NCI-H128 (cell line): ENCODE measurements around the gene RPS6KB2.
"Not testable (repeated sequence)": the region's sequence is repeated elsewhere in the genome, so short reads cannot be mapped to it uniquely, and the experiment has no call there.

Source experiments
- DNase-seq: peaks from one replicate; lab custom pipeline; 2025; ENCODE audit not compliant: unreplicated experiment; lab: John Stamatoyannopoulos, UW

Gene RPS6KB2

DNA sequence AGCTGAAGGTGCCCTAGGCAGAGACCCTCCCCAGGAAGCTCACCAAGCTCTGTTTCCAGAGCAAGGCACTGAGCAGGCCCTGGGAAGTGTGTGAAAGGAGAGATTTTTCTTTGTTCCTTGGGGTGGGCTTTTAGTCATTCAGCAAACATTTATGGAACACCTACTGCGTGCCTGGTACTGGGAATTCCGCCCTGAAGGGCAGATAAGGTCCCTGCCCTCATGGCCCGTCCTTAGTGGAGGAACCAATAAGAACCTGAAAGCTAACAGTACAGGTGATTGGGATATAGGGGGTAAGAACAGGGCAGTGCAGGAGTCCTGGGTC lies 36.9 kb downstream of the RPS6KB2 start:
- no peak for DNase-seq

DNA sequence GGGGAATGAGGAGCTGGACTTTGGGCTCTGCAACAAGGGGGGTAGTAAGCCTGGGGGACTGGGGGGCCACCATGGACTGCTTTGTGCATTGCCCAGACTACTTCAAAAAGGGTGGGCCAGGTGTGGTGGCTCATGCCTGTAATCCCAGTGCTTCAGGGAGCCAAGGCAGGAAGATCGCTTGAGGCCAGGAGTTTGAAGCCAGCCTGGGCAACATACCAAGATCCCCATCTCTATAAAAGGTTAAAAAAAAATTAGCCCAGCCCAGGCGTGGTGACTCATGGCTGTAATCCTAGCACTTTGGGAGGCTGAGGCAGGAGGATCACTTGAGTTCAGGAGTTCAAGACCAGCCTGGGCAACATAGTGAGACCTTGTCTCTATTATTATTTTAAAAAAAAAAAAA lies 37.2 kb downstream of the RPS6KB2 start:
- not testable (repeated sequence) for DNase-seq

DNA sequence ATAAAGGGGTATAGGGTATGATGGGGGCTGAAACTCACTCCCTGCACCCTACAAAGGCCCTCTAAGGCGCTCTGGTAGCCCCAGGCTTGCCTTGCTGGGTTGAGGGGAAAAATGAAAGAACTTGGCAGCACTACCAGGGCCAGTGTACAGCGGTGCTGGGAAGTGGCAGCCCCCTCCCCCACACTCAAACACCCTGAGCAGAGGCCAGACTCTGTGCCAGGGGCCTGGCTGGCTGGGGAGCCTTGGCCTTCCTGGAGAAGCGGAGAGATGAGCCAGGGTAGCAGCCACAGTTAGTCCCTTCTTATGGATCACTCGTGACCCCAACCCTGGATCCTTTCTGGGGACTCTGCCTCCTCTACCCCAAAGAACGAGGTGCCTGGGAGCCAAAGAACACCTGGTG lies 38.1 kb downstream of the RPS6KB2 start:
- DNase-seq = no peak

DNA sequence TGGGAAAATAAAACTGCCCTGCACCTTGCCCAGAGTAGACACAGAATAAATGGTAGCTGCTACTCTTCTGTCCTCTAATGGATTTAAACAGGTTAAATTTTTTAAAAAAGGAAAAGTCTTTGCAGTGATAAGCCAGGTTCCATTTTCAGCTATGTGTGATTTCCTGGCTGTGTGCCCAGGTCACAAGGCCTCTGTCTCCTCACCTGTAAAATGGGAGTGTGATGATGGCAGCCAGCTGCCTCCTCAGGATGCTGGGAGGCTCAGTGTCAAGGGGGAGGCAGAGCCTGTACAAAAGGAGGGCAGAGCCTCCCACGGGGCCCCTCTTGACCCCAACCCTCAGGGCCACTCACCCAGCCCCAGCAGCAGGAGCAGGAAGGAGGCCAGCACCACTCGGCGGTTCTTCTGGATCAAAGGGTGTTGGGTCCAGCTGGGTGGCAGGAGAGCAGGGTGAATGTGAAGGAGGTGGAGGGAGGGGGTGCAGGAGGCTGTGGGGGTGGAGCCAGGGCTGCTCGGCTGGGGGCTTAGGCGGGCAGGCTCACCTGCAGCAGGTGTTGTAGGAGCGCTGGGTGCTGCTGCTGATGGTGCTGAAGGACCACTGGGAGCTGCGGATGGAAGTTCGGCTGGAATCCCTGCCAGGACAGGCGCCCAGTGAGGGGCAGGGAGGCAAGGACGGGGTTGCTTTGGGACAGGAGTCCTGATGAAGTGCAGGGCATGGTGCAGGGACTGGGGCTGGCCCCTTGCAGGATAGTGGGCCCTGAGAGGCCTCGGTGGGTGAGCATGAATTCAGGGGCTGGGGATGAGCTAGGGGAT lies 38.9 kb downstream of the RPS6KB2 start:
- no peak for DNase-seq

DNA sequence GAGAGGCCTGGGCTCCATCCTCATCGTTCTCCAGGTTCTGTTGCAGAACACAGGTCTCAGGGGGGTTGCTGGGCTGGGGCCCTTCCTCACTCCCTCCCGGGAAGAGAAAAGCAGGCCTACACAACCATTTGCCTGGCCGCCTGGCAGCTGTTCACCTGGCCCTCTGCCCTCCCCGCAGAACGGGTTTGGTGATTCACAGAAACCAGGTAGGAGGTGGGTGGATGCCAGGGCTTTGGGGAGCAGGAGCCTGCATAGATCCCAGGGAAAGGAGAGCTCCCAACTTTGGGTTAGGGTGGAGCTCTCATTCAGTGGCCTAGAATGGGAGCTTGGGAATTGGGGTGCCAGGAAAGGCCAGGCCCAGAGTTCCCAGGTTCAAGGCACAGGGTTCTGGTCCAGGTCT lies 39.8 kb downstream of the RPS6KB2 start:
- DNase-seq = no peak

DNA sequence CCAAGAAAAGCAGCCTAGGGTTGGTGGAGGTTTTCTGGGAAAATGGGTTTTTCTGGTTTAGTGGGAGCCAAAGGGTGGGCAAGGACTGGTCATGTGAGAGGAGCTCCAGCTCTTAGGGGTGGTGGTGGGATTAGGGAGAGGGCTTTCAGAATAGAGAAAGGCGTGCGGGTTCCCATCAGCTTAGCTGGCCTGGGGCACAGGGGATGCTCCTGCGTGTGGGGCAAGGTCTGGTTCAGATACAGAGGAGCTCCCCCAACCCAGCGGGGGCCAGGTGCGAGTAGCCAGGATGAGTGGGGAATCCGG lies 40.1 kb downstream of the RPS6KB2 start:
- DNase-seq = no peak

DNA sequence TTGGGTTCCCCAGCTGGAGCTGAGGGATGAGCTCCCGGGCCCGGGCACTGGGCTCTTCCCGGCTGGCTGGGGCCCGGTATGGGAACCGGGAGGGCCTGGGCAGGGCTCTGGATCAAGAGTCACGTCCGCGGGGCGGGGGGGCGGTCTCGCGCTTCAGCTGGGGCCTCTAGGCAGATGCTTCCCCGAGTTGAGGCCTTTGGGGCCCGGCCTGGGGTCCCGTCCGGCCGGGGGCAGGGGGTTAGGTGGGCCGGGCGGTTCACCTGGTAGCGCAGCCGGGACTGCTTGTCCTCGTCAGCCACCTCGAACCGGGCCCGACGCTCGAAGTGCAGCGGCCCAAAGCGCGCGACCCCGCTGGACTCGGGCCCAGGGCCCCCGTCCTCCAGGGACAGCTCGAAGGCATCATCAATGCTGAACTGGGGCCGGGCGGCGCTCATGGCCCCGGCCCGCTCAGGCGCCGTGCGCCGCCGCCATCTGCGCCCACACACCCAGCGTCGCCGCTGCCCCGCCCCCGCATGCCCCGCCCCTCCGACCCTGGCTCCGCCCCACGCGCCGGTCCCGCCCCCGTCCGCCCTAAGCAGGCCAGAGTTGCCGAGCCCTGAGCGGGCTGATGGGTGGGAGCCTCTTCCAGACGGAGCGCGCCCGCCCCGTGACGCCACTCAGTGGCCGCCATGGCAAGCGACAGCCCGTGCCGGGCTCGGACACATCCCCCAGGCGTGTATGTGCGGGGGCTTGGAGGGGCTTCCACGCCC lies 40.6 kb downstream of the RPS6KB2 start, which contains the start of gene TMEM134:
TMEM134 (minus strand) TSS at position 493 of the 749 bp plus-strand sequence; CDS start at position 434, 59 bp downstream.
- DNase-seq = peak; percentile 69

DNA sequence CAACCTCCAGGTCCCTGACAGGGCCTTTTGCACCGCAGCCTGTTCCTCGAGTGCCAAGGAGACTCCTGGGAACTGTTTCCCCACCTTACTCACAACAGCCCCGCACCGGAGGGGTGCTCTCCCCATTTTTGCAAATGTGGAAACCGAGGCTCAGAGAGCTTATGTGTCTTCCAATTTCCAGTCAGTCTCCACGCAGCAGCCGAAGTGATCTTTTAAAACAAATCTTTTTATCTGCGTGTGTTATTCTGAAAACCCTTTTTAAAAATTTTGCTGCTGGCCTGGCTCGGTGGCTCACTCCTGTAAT lies 41.2 kb downstream of the RPS6KB2 start:
- no peak for DNase-seq

DNA sequence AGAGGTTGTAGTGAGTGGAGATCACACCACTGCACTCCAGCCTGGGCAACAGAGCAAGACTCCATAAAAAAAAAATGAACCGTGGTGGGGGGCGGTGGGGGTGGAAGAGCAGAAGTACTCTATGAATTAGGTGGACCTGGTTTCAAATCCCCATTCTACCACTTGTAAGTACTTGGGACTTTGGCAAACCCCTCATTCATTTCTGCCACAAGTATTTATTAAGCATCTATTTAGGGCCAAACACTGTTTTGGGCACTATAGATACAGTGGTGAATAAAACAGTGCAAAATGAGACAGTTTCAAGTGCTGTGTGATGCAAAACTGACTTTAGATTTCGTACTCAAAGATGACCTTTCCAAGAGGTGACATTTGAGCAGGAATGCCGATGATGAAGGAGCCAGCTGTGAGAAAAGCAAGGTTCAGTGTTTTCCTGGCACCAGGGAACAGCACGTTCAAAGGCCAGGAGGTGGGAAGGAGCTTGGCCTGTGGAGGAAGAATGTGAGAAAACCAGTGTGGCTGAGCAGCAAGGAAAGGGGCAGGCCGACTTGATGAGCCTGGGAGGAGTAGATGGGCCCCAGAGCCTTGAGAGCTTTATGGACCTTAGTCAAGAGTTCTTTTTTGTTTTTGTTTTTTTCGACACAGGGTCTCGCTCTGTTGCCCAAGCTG lies 42.2 kb downstream of the RPS6KB2 start:
- no peak for DNase-seq

DNA sequence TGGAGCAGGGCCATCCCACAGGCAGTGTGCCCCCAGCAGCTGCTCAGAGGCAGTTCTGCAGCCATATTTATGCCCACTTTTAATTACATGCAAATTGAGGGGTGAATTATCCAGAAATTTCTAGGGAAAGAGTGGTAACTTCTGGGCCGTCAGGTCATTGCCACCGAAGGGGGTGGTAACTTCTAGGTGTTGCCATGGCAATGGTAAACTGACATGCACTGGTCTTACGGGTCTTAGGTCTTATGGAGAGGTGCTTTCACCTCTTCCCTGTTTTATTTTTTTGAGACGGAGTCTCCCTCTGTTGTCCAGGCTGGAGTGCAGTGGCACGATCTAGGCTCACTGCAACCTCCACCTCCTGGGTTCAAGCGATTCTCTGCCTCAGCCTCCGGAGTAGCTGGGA lies 44.6 kb downstream of the RPS6KB2 start:
- no peak for DNase-seq

DNA sequence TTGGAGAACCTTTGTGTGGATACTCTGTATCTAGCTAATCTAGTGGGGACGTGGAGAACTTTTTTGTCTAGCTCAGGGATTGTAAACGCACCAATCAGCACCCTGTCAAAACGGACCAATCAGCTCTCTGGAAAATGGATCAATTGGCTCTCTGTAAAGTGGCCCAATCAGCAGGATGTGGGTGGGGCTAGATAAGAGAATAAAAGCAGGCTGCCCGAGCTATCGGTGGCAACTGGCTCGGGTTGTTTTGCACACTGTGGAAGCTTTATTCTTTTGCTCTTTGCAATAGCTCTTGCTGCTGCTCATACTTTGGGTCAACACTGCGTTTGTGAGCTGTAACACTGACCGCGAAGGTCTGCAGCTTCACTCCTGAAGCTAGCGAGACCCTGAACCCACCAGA lies 48.4 kb downstream of the RPS6KB2 start:
- not testable (repeated sequence) for DNase-seq

DNA sequence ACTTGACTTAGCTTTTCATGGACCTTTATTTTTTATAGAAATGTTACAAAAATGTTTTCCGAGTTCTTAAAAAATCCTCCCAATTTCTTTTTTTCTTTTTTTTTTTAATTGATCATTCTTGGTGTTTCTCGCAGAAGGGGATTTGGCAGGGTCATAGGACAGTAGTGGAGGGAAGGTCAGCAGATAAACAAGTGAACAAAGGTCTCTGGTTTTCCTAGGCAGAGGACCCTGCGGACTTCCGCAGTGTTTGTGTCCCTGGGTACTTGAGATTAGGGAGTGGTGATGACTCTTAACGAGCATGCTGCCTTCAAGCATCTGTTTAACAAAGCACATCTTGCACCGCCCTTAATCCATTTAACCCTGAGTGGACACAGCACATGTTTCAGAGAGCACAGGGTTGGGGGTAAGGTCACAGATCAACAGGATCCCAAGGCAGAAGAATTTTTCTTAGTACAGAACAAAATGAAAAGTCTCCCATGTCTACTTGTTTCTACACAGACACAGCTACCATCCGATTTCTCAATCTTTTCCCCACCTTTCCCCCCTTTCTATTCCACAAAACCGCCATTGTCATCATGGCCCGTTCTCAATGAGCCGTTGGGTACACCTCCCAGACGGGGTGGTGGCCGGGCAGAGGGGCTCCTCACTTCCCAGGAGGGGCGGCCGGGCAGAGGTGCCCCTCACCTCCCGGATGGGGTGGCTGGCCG lies 49.2 kb downstream of the RPS6KB2 start:
- not testable (repeated sequence) for DNase-seq

DNA sequence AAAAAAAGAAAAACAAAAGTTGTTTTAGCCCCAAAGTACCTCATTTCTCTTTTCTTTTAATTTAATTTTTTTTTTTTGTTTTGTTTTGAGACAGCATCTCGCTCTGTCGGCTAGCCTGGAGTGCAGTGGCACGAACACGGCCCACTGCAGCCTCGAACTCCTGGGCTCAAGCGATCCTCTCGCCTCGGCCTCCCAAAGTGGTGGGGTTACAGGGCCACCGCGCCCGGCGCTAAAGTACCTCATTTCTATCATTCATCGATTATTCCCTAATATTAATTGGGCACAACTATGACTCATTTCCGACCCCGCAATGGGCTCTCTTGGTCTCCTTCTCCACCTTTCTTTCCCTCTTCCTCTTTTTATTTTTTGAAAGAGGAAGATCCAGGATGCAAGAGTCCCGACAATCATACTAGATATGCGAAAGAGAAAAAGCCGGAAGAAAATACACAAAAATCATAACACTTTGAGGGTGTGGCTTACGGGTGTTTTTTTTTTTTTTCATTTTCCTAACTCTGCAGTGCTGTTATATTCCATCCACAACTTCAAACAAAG lies 54.1 kb downstream of the RPS6KB2 start:
- no peak for DNase-seq

DNA sequence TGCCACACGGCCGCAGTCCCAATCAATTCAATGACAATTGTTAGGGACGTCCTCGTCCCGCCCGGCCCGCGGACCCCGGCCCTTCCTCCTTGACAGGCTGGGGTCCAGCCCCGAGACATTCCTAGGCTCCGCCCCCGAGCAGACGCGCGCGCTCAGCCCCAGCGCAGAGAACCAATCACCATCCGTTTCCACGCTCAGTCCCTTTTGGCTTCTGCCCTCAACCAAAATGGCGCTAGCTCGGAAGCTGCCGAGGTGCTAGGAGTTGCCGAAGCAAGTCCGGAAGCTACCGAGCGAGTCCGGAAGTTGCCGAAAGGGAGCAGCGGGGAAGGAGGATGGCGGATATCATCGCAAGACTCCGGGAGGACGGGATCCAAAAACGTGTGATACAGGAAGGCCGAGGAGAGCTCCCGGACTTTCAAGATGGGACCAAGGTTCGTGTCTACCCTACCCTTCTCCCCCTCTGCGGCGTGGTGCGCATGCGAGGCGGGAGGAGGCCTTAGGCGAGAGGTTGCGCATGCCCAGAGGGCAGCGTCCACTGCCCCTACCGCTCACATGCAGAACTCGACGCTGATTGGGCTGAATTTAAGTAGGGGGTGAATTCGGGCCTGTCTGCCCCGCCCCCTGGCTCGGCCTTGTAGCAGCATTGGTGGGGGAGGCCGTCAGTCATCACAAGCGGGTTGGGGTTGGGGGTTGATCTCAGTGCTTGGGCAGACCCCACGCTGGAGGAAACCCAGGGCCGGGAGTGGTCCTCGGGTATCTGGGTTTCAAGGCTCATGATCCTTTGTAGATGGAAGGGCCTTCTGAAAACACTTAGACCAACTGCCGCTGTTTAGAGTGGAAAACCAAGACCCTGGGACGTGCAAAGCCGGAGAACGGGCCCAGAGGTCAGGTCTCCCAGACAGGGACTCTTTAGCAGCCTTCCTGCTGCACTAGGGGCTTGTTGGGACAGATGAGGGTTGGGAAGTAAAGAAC lies 54.8 kb downstream of the RPS6KB2 start, which contains the start of gene AIP:
AIP (plus strand) TSS at position 200 of the 972 bp plus-strand sequence; CDS start at position 333, 133 bp downstream.
- peak; percentile 98 for DNase-seq

DNA sequence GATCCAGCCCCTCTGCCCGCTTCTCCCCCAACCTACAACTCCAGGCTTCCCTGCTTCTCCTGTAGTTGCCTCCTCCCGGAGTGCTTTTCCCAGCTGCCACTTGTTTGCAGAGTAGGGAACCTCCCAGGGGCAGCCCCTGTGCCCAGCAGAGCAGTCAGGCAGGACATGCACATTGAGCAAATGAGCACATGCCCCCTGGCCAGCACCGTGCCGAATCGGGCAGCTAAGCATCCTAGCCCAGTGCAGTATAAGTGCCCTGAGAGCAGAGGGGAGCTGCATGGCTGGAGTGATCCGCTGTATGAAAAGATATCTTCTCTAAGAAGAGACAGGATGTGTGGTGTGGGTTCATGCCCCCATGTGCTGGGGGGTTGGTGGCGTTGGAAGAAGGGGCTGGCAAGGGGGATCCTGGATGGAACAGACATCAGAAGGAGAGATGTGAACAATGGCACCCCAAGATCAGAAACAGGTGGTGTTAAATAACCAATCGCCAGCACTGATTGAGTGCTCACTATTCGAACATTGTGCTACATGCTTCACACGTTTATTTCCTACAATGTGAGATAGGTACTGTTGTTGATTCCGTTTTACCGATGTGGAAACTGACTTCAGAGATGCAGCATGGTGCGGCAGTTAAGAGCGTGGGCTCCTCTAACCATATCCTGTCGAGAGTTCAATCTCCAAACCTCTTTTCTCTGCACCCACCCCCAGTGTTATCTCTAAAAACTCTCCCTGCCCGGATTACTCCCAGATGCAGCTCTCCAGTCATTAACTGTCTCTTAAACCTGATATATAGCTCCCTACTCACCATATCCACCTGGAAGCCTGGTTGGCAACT lies 55.8 kb downstream of the RPS6KB2 start:
- DNase-seq = no peak

DNA sequence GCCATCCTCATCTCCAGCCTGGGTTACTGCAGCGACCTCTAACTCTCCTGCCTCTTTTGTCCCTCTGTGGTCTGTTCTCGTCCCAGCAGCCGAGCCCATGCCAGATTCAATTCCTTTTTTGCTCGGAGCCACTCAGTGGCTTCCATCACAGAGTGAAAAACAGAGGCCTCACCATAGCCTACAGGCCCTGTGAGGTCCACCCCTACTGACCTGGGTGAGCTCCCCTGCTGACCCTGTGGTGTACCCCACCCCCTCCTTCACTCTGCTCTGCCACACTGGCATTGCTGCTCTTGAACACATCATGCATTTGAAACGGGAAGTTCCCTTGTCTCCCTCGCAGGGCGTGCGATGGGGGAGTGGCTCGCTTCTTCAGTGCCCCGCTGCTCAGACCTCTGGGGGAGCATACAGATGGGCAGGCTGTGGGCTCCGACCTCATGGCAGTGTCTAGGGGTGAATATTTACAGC lies 56.6 kb downstream of the RPS6KB2 start:
- DNase-seq = no peak
